Adrenal gland (tissue), 5 donors: Measurements from ENCODE around the gene BBS7.

ENCODE experiments used
- POLR2A ChIP-seq, 2 donors: fragments of 450-650 bp; IDR thresholded peaks; one replicate each; pipeline ENCODE4 v1.6.1; 2017; ENCODE audit warnings: antibody characterized with exemption in 2 of 2, mild to moderate bottlenecking in 2 of 2, moderate library complexity in 1 of 2
- TF ChIP-seq, protein P1 (sequence below), 6 experiments: fragments of 450-650 bp in 4 of 6; fragments of 200-600 bp in 2 of 6; sonication (generic) in 1 of 6; IDR thresholded peaks; 1 replicate in 5 of 6; 2 replicates in 1 of 6; pipeline versions ENCODE4 v1.5.1 to v1.8.0; 2016 to 2021; ENCODE audit warnings: antibody characterized with exemption in 6 of 6, mild to moderate bottlenecking in 2 of 6, moderate library complexity in 1 of 6
- donor health status: DM: no; HTN: no; CAD: no.

DNA sequence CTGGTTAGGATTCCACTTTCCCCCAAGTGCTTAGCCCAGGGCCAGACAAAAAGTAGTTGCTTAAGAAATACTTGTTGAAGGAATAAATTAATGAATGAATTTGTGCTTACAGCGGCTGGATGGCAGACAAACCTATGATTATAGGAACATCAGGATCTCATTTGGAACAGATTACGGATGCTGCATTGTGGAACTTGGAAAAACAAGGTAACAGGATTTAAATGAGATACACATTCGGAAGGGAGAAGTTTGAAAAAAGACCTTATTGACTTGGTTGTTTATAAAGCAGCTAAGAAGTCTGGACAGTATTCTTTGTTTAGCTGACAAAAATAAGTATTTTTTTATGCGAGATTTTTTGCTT is 68.6 kb downstream of the BBS7 start:
- TF ChIP-seq, protein P1, sequence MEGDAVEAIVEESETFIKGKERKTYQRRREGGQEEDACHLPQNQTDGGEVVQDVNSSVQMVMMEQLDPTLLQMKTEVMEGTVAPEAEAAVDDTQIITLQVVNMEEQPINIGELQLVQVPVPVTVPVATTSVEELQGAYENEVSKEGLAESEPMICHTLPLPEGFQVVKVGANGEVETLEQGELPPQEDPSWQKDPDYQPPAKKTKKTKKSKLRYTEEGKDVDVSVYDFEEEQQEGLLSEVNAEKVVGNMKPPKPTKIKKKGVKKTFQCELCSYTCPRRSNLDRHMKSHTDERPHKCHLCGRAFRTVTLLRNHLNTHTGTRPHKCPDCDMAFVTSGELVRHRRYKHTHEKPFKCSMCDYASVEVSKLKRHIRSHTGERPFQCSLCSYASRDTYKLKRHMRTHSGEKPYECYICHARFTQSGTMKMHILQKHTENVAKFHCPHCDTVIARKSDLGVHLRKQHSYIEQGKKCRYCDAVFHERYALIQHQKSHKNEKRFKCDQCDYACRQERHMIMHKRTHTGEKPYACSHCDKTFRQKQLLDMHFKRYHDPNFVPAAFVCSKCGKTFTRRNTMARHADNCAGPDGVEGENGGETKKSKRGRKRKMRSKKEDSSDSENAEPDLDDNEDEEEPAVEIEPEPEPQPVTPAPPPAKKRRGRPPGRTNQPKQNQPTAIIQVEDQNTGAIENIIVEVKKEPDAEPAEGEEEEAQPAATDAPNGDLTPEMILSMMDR (IDR thresholded peaks at IDR 0.05), result no peak
- no peak for TF ChIP-seq POLR2A (IDR thresholded peaks at IDR 0.05)
